HL-60/S4 treated with retinoic acid at 250 ng/mL for 4 days and 3 days (cell line): ENCODE measurements around the gene CASZ1.

Experiments
- in situ Hi-C: fragments of 300-500 bp; cut with MboI; formaldehyde crosslinking; loops from 2 replicates; pipeline ENCODE4 v1.7.0; 2022; ENCODE audit warnings: low sequenced_read_pairs

CASZ1 gene

GRCh38 chr1:10675813-10676212, 120.6 kb downstream of the CASZ1 start:
- in situ Hi-C loops, result no loop called here

GRCh38 chr1:10674700-10675609, 121.5 kb downstream of the CASZ1 start:
- in situ Hi-C loops, result no loop called here

- in situ Hi-C loops, result no loop called here
These were observed 122.2 kb downstream of the CASZ1 start for GRCh38 chr1:10674222-10674621.

GRCh38 chr1:10673109-10673711, 123.2 kb downstream of the CASZ1 start:
- in situ Hi-C loops, result no loop called here

- in situ Hi-C loops, result no loop called here
These were observed 123.9 kb downstream of the CASZ1 start for GRCh38 chr1:10672343-10673050.

GRCh38 chr1:10671622-10672342, 124.7 kb downstream of the CASZ1 start:
- in situ Hi-C loops, result no loop called here

GRCh38 chr1:10671090-10671489, 125.4 kb downstream of the CASZ1 start:
- in situ Hi-C loops, result no loop called here

- in situ Hi-C loops, result no loop called here
These were observed 126.3 kb downstream of the CASZ1 start for GRCh38 chr1:10670190-10670589.

- in situ Hi-C loops, result no loop called here
These were observed 126.9 kb downstream of the CASZ1 start for GRCh38 chr1:10669570-10669969.

- in situ Hi-C loops, result no loop called here
These were observed 128.3 kb downstream of the CASZ1 start for GRCh38 chr1:10667861-10668761.

GRCh38 chr1:10665930-10666850, 130.3 kb downstream of the CASZ1 start:
- in situ Hi-C loops, result no loop called here

GRCh38 chr1:10665226-10665625, 131.2 kb downstream of the CASZ1 start:
- in situ Hi-C loops, result no loop called here

- in situ Hi-C loops, result no loop called here
These were observed 132.2 kb downstream of the CASZ1 start for GRCh38 chr1:10664251-10664650.

- in situ Hi-C loops, result no loop called here
These were observed 132.8 kb downstream of the CASZ1 start for GRCh38 chr1:10663678-10664035.

- in situ Hi-C loops, result no loop called here
These were observed 133.4 kb downstream of the CASZ1 start for GRCh38 chr1:10662824-10663677.

- in situ Hi-C loops, result no loop called here
These were observed 134.3 kb downstream of the CASZ1 start for GRCh38 chr1:10662090-10662688.

- in situ Hi-C loops, result no loop called here
These were observed 135.0 kb downstream of the CASZ1 start for GRCh38 chr1:10661453-10661852.
